NCI-H2171 treated with DMSO at 0.1 percent for 48 hours (cell line): ENCODE measurements around the gene TMEM9B.
"Not testable (repeated sequence)": the region's sequence is repeated elsewhere in the genome, so short reads cannot be mapped to it uniquely, and the experiment has no call there.

ENCODE experiments used
- DNase-seq: peaks from one replicate; lab custom pipeline; 2025; lab: John Stamatoyannopoulos, UW

Gene TMEM9B

GRCh38 chr11:8964324-8965320 is at the start of gene TMEM9B:
Gene TMEM9B (minus strand): TSS chr11:8964442. CDS start chr11:8964313, 129 bp downstream.
- peak; percentile 82 for DNase-seq

GRCh38 chr11:9013373-9013772 is 49.1 kb upstream of the TMEM9B start:
- no peak for DNase-seq

GRCh38 chr11:9009538-9009937 is 45.3 kb upstream of the TMEM9B start:
- not testable (repeated sequence) for DNase-seq

GRCh38 chr11:9008661-9009060 is 44.4 kb upstream of the TMEM9B start:
- no peak for DNase-seq

GRCh38 chr11:9008011-9008550 is 43.8 kb upstream of the TMEM9B start:
- no peak for DNase-seq

GRCh38 chr11:9005087-9005486 is 40.8 kb upstream of the TMEM9B start:
- no peak for DNase-seq

GRCh38 chr11:9004183-9004926 is 40.1 kb upstream of the TMEM9B start:
- DNase-seq, result no peak

GRCh38 chr11:9003573-9004182 is 39.4 kb upstream of the TMEM9B start, which contains the start of gene NRIP3:
Gene NRIP3 (minus strand): TSS chr11:9004001. CDS start chr11:9003935, 66 bp downstream.
- peak; percentile 26 for DNase-seq

GRCh38 chr11:9002920-9003572 is 38.8 kb upstream of the TMEM9B start:
- DNase-seq, result peak; percentile 21

GRCh38 chr11:9001736-9002135 is 37.5 kb upstream of the TMEM9B start:
- no peak for DNase-seq

GRCh38 chr11:8998017-8998416 is 33.8 kb upstream of the TMEM9B start:
- no peak for DNase-seq

- DNase-seq, result no peak
Observed at GRCh38 chr11:8997451-8997850, 33.2 kb upstream of the TMEM9B start.

- DNase-seq, result no peak
Observed at GRCh38 chr11:8989453-8989852, 25.2 kb upstream of the TMEM9B start.

GRCh38 chr11:8988329-8989234 is 24.3 kb upstream of the TMEM9B start:
- DNase-seq, result no peak

- no peak for DNase-seq
Observed at GRCh38 chr11:8987446-8987845, 23.2 kb upstream of the TMEM9B start.

GRCh38 chr11:8986772-8987171 is 22.5 kb upstream of the TMEM9B start:
- DNase-seq, result not testable (repeated sequence)

- no peak for DNase-seq
Observed at GRCh38 chr11:8985462-8985861, 21.2 kb upstream of the TMEM9B start.

GRCh38 chr11:8983552-8983951 is 19.3 kb upstream of the TMEM9B start:
- no peak for DNase-seq

- DNase-seq, result no peak
Observed at GRCh38 chr11:8980485-8980884, 16.2 kb upstream of the TMEM9B start.

- DNase-seq, result not testable (repeated sequence)
Observed at GRCh38 chr11:8979365-8979764, 15.1 kb upstream of the TMEM9B start.
